SKM-1 treated with dmso at 0.1 percent for 144 hours (cell line): ENCODE results near the gene RGS1.
"Not testable (repeated sequence)": the region's sequence is repeated elsewhere in the genome, so short reads cannot be mapped to it uniquely, and the experiment has no call there.

Source experiments
- DNase-seq: peaks from one replicate; lab custom pipeline; 2025; ENCODE audit not compliant: unreplicated experiment; lab: John Stamatoyannopoulos, UW

Gene RGS1, protein sequence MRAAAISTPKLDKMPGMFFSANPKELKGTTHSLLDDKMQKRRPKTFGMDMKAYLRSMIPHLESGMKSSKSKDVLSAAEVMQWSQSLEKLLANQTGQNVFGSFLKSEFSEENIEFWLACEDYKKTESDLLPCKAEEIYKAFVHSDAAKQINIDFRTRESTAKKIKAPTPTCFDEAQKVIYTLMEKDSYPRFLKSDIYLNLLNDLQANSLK

GRCh38 chr1:192575499-192576189 lies at the start of gene RGS1:
RGS1 (plus strand) TSS chr1:192575773; CDS start chr1:192575793, 20 bp downstream.
- peak; percentile 97 for DNase-seq

DNA sequence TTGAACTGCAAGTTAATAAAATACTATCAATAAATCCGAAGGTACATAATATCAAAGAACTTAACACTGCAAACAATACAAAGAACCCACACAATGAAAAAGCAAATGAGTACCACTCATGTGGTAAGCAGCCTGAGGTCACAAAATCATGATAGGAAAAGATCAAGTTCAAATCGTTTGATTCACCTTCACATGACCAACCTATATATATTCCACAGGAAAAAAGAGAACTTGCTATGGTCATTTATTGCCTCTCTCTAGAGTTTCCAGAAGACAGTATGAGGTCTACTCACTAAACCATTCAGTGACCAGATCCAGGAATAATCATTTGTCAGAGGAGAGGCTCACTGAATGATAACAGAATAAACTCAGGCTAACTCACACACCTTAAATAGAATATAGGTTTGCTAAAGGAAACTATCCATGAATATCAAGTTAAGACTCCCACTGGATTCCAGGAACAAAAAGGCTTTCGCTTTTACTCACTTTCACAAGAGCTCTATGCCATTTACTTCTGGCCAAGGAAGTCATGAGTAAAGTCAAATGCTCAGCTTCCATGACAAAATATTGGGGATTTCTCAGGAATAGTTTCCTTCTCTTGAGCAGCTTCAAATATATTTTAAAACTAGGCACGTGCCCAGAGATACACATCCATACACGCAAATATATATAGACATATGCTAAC lies 48.3 kb upstream of the RGS1 start:
- no peak for DNase-seq

- no peak for DNase-seq
Measured at GRCh38 chr1:192527950-192528349, 47.6 kb upstream of the RGS1 start.

- no peak for DNase-seq
Measured at GRCh38 chr1:192529031-192529755, 46.4 kb upstream of the RGS1 start.

DNA sequence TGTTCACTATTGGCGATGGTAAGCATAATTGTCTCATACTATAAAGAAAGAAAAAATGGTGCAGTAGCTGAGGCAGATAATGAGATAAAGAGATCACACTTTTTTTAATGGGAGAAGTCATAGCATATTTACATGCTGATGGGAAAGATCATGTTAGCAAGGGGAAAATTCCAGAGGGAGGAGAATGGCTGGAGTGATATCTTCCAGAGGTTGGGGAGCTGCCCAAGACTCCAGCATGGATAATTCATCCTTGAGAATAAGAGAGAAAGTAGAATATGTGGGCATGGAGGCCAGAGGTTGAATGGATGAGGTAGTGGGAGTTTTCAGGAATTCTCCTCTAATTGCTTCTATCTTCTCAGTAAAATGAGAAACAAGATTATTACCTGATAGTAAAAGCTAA lies 45.8 kb upstream of the RGS1 start:
- DNase-seq = no peak

GRCh38 chr1:192530254-192530653 lies 45.3 kb upstream of the RGS1 start:
- no peak for DNase-seq

- not testable (repeated sequence) for DNase-seq
Measured at GRCh38 chr1:192531037-192531703, 44.4 kb upstream of the RGS1 start.

- no peak for DNase-seq
Measured at GRCh38 chr1:192534666-192535065, 40.9 kb upstream of the RGS1 start.

GRCh38 chr1:192535916-192536664 lies 39.5 kb upstream of the RGS1 start:
- DNase-seq = no peak

- DNase-seq = no peak
Measured at GRCh38 chr1:192538407-192539296, 36.9 kb upstream of the RGS1 start.

- DNase-seq = no peak
Measured at GRCh38 chr1:192539297-192540092, 36.1 kb upstream of the RGS1 start.

- no peak for DNase-seq
Measured at GRCh38 chr1:192543445-192543844, 32.1 kb upstream of the RGS1 start.

DNA sequence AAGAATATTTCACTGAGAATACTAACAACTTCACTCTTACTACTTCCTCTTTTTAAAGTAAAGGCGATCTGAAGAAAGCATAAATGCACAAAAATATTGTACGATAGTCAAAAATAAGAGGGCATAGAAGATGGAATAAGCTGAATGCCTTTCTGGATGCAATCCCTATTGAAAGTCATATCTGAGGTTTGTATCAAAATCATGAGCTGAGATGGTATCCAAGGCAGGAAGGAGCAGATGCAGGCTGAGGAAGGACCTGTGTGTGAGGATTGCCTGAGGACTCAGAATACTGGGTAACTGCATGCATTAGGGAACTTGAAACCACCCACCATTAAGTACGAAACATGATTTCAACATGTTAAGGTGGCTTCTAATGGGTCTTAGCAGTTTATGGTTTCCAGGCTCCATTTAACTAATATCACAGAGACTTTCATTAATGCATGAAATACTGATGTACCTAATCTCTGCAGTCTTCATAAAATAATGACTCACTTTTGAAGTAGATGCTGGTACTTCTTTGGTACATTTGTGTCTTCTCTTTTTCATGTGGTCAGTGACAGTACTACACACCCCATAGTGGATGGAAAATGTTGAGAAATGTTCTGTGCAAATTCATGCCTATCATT lies 29.6 kb upstream of the RGS1 start:
- DNase-seq = peak; percentile 84

DNA sequence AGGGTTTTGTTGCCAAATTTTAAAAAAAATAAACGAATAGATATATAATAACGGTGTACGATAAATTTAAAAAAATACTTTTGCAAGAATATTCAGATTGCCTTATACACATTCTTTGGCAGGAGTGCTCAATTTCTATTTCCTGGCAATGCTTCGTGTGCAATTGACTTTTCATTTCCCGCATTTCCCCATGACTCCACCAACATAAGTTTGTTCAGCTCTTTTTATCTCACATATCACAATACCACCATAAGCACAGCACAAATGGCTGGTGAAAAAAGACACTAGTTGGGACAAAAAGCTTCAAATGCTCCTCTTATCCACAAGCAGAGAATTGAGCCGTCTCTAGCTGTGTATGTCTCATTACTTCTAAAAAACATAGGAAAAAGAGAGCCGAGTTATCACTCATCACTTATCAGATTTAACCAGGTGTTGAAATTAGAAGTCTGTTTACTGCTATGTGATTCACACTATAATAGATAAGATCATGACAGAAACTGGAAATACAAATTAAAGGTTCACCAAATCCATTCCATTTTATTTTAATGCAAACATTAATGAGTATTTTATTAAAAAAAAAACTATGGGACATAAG lies 28.9 kb upstream of the RGS1 start:
- DNase-seq = no peak

- no peak for DNase-seq
Measured at GRCh38 chr1:192547501-192547900, 28.1 kb upstream of the RGS1 start.

DNA sequence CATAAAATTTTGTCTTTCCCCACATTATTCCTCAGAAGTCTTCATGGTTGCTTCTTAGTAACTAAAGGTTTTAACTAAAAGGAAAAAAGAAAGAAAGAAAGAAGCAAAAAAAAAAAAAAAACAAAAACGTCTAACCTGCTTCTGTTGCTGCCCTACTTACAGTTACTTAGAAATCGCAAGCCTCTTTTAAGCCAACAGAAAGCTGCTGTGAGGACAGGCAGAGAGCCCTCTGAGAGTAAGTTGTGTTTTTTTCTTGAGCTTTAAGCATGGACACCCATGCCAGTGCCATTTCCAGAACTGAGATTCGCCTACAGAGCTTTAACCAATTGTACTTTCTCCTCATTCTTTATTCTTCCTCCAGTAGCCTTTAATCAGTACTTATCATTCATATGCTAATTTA lies 25.6 kb upstream of the RGS1 start:
- DNase-seq = no peak

- peak; percentile 95 for DNase-seq
Measured at GRCh38 chr1:192550922-192551534, 24.5 kb upstream of the RGS1 start.
